HG02852 (cell line): ENCODE results near the gene SLC19A1.

ENCODE experiments used
- ATAC-seq: cut with Tn5 transposase; IDR thresholded peaks from one replicate; pipeline ENCODE4 v1.9.1; 2021; ENCODE audit warnings: mild to moderate bottlenecking, moderate library complexity; ENCODE audit not compliant: unreplicated experiment

The SLC19A1 gene

GRCh38 chr21:45472445-45473365 is 69.5 kb downstream of the SLC19A1 start:
- ATAC-seq = no peak

GRCh38 chr21:45471525-45472221 is 70.6 kb downstream of the SLC19A1 start:
- no peak for ATAC-seq

GRCh38 chr21:45470773-45471524 is 71.3 kb downstream of the SLC19A1 start:
- no peak for ATAC-seq

- no peak for ATAC-seq
Measured at GRCh38 chr21:45470087-45470515, 72.1 kb downstream of the SLC19A1 start.

- ATAC-seq = no peak
Measured at GRCh38 chr21:45469273-45470086, 72.8 kb downstream of the SLC19A1 start.

GRCh38 chr21:45468971-45469272 is 73.3 kb downstream of the SLC19A1 start:
- ATAC-seq = no peak

GRCh38 chr21:45468051-45468970 is 73.9 kb downstream of the SLC19A1 start:
- ATAC-seq = no peak

GRCh38 chr21:45467221-45467779 is 74.9 kb downstream of the SLC19A1 start:
- no peak for ATAC-seq

GRCh38 chr21:45466330-45467220 is 75.7 kb downstream of the SLC19A1 start:
- no peak for ATAC-seq

- ATAC-seq = no peak
Measured at GRCh38 chr21:45465611-45466329, 76.5 kb downstream of the SLC19A1 start.

GRCh38 chr21:45465105-45465504 is 77.1 kb downstream of the SLC19A1 start:
- no peak for ATAC-seq

GRCh38 chr21:45464309-45464708 is 77.9 kb downstream of the SLC19A1 start:
- ATAC-seq = no peak

GRCh38 chr21:45463871-45464270 is 78.4 kb downstream of the SLC19A1 start:
- ATAC-seq = no peak

- no peak for ATAC-seq
Measured at GRCh38 chr21:45461806-45462341, 80.4 kb downstream of the SLC19A1 start.

GRCh38 chr21:45461369-45461750 is 80.9 kb downstream of the SLC19A1 start:
- ATAC-seq = no peak

GRCh38 chr21:45460611-45461368 is 81.5 kb downstream of the SLC19A1 start:
- ATAC-seq = no peak
